Immature natural killer cell (primary cell): ENCODE measurements around the gene LRRC74A. TPM values are rescaled to one million over a fixed set of nuclear protein-coding genes. Genes with fewer than 3 reads are reported as not detected.

Experiments
- DNase-seq, 3 donors: peaks; one replicate each; pipeline ENCODE4 v3.0.0; 2022; ENCODE audit warnings: mixed read lengths in 1 of 3
- H3K27ac Mint-ChIP-seq, 6 donors: one replicate each; pipeline ENCODE4 v1.8.0; 2020; ENCODE audit warnings: mixed read lengths in 6 of 6, mild to moderate bottlenecking in 5 of 6, inconsistent platforms in 4 of 6, moderate library complexity in 3 of 6
- H3K27me3 Mint-ChIP-seq, 3 donors: one replicate each; pipeline ENCODE4 v1.8.0; 2020 to 2021; ENCODE audit warnings: low read depth in 3 of 3, mild to moderate bottlenecking in 3 of 3, mixed read lengths in 3 of 3, moderate library complexity in 3 of 3, inconsistent platforms in 1 of 3
- H3K36me3 Mint-ChIP-seq, 3 donors: one replicate each; pipeline ENCODE4 v1.8.0; 2020; ENCODE audit warnings: mixed read lengths in 3 of 3, inconsistent platforms in 2 of 3, mild to moderate bottlenecking in 2 of 3
- H3K4me1 Mint-ChIP-seq, 2 donors: one replicate each; pipeline ENCODE4 v1.8.0; 2020; ENCODE audit warnings: inconsistent platforms in 2 of 2, mild to moderate bottlenecking in 2 of 2, mixed read lengths in 2 of 2, moderate library complexity in 1 of 2
- H3K4me3 Mint-ChIP-seq, 5 donors: one replicate each; pipeline ENCODE4 v1.8.0; 2020; ENCODE audit warnings: mild to moderate bottlenecking in 5 of 5, mixed read lengths in 5 of 5, inconsistent platforms in 3 of 5, moderate library complexity in 3 of 5
- H3K9me3 Mint-ChIP-seq, 6 donors: one replicate each; pipeline ENCODE4 v1.8.0; 2020; ENCODE audit warnings: mild to moderate bottlenecking in 6 of 6, mixed read lengths in 6 of 6, inconsistent platforms in 4 of 6, moderate library complexity in 3 of 6
- polyA plus RNA-seq, 3 donors: library from polyadenylated mRNA; unstranded; fragments of 300-500 nt; fragmentation: Illumina TruSeq; gene quantifications; one replicate each; pipeline ENCODE4 v1.2.3, GENCODE V29; 2021

Gene LRRC74A
- polyA plus RNA-seq, 3 donors from 2014 or later: not detected

DNA sequence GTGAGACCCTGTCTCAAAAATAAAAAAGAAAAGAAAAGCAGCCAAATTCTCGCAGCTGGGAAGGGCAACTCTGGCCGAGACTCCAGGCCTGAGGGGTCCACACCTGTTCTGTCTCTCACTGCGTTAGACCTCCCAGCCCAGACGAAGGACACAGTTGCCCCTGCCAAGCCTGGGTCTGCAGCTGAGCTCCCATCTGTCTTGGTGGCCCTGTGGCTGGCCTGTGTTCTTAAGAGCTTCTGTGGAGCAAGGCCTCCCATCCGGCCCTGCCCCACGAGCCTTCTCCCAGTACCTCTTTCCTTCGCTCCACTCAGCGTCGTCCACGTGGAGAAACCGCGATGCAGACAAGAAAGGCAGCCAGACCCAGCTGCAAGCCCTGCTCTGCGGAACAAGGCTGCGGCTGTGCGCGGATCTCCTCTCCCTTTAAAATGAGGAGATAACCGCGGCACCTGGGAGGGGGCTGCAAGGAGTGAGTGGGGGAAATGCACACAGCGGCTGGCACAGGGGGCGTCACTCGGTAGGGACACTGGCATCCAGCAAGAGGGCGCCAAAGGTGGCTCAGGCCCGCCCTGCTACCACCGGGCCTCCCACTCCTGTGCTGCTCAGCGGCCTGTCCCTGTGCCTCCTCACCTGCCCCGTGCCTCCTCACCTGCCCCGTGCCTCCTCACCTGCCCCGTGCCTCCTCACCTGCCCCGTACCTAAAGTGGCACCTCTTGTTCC is 42.4 kb downstream of the LRRC74A start:
- Mint-ChIP-seq H3K27ac (no peak overlapping the region), H3K4me3 (no peak overlapping the region)

DNA sequence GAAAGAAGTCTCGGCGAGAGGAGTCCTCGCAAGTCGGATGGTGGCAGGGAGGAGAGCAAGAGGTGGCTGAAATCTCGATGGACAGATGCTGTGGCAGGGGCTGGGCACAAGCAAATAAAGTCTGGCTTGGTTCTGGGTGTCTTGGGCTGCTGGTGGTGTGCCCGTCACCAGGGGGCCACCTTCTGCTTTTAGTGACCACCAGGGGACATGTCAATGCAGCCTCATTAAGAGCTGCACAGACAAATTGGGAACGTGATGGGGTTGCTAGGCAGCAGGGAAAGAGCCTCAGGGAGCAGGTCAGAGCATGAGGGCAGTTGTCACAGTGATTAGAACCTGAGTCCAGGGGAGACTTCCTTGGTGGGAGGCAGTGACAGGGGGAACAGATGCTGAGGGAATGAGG is 44.0 kb downstream of the LRRC74A start:
- no peak for DNase-seq
- Mint-ChIP-seq H3K27ac (no peak overlapping the region), H3K4me1 (peaks cover 8% of the 10 kb centered on the region in 2 donors), H3K9me3 (no peaks in the 10 kb centered on the region), H3K27me3 (peaks cover 1 to 3% (median 2%) of the 10 kb centered on the region in 3 donors), H3K4me3 (no peak overlapping the region), H3K36me3 (no peaks in the 10 kb centered on the region)

More for the DNA sequence above, 42.4 kb downstream of the LRRC74A start:
- peaks cover 2 to 4% (median 3%) of the 10 kb centered on the region in 3 donors for H3K27me3 Mint-ChIP-seq
- H3K4me1 Mint-ChIP-seq: peaks cover 8 to 10% of the 10 kb centered on the region in 2 donors
- no peaks in the 10 kb centered on the region for H3K36me3 Mint-ChIP-seq
- DNase-seq: no peak
- no peaks in the 10 kb centered on the region for H3K9me3 Mint-ChIP-seq

DNA sequence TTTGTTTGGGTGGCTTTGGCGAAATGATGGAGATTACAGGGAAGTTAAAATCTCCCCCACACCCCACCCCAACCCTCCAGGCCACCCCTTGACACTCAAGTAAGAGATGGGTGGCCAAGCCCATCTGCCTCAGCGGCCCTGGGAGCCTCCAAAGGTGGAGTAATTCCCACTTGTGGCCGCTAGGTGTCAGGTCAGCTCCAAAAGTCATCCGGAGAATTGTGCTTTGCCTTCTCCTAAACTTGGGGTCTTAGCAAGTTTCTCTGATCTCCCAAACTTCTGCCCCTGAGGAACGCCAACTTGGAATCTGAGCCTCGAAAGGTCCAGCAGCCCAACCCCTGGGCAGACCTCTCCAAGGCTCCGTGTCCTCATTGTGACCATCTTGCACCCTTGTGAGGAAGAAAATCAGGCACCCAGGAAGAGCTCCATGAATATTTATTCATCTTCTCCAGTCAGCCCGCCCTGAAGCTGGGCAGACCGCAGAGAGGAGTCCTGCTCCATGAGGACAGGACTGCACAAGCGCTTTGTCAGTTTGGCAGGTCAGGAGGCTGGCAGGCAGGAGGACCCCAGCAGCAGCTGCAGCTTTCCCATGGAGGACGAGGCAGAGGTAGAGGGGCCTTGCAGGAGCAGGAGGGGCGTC is 46.7 kb downstream of the LRRC74A start:
- Mint-ChIP-seq H3K36me3 (no peaks in the 10 kb centered on the region), H3K4me1 (peaks cover 1% of the 10 kb centered on the region in 2 donors), H3K27ac (no peak overlapping the region), H3K9me3 (no peaks in the 10 kb centered on the region), H3K4me3 (no peak overlapping the region), H3K27me3 (peaks cover 2 to 4% (median 3%) of the 10 kb centered on the region in 3 donors)
- peak; percentile 41 to 60 (median 55) for DNase-seq

DNA sequence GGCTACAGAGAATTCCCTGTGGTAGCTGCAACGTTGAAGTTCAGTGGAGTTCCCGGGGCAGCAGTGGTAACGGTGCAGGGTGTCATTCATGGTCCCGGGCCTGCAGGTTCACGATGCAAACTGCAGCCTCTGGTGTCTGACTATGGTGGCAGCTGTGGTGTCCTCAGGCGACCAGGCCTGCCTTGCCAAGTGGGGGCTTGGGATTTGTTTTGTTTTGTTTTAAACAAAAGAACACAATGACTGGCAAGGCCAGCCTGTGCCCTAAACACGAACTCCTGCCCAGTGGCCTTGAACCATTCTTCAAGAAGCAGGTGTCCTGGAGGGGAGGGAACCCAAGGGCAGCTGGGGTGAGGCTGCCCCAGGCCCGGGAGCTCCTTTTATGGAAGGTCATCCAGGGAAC is 48.5 kb downstream of the LRRC74A start:
- H3K27me3 Mint-ChIP-seq: peaks cover 3 to 6% (median 3%) of the 10 kb centered on the region in 3 donors
- H3K4me1 Mint-ChIP-seq: no peaks in the 10 kb centered on the region
- no peak overlapping the region for H3K4me3 Mint-ChIP-seq
- no peaks in the 10 kb centered on the region for H3K36me3 Mint-ChIP-seq
- H3K27ac Mint-ChIP-seq: no peak overlapping the region
- no peak for DNase-seq
- no peaks in the 10 kb centered on the region for H3K9me3 Mint-ChIP-seq

DNA sequence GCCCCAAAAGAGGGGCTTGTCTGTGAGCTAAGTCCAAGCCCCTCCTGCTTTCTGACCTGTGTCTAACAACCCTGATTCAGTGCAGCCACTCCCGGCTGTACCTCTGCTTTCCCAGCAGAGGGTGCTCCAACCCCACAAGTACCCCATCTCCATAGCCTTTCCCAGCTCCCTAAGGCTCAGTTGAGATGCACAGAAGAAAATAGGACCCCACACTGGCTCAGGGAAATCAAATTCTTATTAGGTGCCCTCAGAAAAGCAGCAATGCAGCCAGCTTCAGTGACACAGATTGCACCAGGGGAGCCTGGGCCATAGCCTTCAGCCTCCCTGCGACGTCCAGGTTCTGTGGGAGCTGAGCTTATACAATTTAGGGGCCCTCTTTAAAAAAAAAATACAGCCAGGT is 49.9 kb downstream of the LRRC74A start:
- H3K27me3 Mint-ChIP-seq: peaks cover 3 to 6% (median 3%) of the 10 kb centered on the region in 3 donors
- H3K27ac Mint-ChIP-seq: no peak overlapping the region

DNA sequence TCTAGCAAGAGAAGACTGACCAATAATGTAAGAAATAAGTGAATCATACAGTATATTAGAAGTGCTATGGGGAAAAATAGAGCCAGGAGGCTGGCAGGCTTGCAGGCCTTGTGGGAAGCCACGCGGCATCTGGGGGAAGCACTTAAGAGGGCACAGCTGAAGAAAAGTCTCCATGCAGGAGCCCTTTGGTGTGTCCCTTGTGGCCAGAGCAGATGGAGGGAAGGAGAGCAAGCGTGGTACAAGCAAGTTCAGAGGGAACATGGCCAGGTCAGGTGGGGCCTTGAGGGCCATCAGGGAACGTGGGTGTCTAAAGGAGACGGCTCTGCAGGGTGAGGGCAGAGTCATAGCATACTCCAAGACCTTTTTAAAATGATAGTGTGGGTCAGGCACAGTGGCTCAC is 51.7 kb downstream of the LRRC74A start:
- DNase-seq: no peak
- H3K27me3 Mint-ChIP-seq: peaks cover 0 to 6% (median 3%) of the 10 kb centered on the region in 3 donors
- no peak overlapping the region for H3K27ac Mint-ChIP-seq
- no peaks in the 10 kb centered on the region for H3K9me3 Mint-ChIP-seq
- H3K36me3 Mint-ChIP-seq: no peaks in the 10 kb centered on the region
- no peaks in the 10 kb centered on the region for H3K4me1 Mint-ChIP-seq
- no peak overlapping the region for H3K4me3 Mint-ChIP-seq

More for the DNA sequence above, 49.9 kb downstream of the LRRC74A start:
- Mint-ChIP-seq H3K9me3 (no peaks in the 10 kb centered on the region), H3K36me3 (no peaks in the 10 kb centered on the region), H3K4me1 (no peaks in the 10 kb centered on the region), H3K4me3 (no peak overlapping the region)
- DNase-seq: peak; percentile 42 to 50 (median 44)

DNA sequence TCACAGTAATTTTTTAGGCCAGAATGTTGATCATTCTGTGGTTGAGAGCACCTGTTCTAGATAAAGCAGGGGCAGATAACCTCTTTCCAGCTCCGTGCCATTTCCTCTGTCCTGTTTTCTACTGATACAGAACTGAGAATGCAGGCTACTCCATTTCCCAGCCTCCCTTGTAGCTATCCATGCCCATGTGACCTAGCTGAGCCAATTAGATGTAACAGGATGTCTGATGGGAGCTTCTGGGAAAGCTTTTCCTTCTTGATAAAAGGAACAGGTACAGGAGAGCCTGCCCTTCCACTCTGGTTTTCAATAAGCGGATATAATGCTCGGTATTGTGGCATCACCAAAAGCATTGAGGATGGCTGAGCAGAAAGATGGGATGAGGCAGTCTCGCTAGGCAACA is 54.2 kb downstream of the LRRC74A start:
- Mint-ChIP-seq H3K36me3 (no peaks in the 10 kb centered on the region), H3K27ac (no peak overlapping the region), H3K27me3 (peaks cover 0 to 6% (median 2%) of the 10 kb centered on the region in 3 donors), H3K4me3 (no peak overlapping the region), H3K9me3 (no peaks in the 10 kb centered on the region), H3K4me1 (no peaks in the 10 kb centered on the region)
- no peak for DNase-seq

DNA sequence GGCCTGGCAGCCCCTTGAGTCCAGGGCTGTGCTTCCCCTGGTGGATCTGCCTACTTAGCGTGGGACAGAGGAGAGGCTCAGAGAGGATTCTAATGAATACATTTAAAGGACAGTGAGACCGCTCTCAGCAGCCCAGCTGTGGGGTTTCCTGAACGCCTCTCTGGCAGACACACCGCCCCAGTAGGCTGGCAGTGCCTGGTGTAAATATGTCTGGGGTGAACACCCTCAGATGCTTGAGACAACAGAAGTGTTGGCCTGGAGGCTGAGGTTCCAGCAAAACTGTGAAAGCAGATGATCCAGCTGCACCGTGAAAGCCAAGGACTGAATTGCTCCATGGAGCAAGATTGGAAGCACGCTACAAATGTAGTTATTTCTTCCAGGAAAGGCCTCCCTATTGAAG is 55.1 kb downstream of the LRRC74A start:
- H3K36me3 Mint-ChIP-seq: no peaks in the 10 kb centered on the region
- H3K27me3 Mint-ChIP-seq: peaks cover 0 to 6% (median 0%) of the 10 kb centered on the region in 3 donors
- no peaks in the 10 kb centered on the region for H3K4me1 Mint-ChIP-seq
- H3K9me3 Mint-ChIP-seq: no peaks in the 10 kb centered on the region
- no peak overlapping the region for H3K27ac Mint-ChIP-seq
- DNase-seq: no peak
- H3K4me3 Mint-ChIP-seq: no peak overlapping the region

DNA sequence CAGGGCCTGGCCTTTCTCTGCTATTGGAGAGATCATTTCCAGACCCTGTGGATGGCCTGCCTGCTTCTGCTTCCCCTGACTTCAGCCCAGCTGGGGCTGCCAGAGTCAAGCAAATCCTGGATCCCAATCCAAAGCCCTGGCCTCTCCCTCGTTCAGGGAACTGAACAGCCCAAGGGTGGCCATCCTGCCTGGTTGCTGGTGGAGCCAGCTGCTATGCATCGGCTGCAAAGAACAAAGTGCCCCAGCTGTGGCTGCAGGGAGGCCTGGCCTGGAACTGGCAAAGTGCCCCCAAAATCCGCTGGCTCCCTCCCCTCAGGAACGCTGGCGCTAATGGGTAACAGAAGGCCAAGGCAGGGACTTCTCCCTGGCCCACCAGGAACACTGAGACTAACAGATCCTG is 56.4 kb downstream of the LRRC74A start:
- Mint-ChIP-seq H3K36me3 (no peaks in the 10 kb centered on the region), H3K27me3 (peaks cover 0 to 6% (median 0%) of the 10 kb centered on the region in 3 donors), H3K4me3 (no peak overlapping the region), H3K9me3 (no peaks in the 10 kb centered on the region), H3K27ac (no peak overlapping the region), H3K4me1 (no peaks in the 10 kb centered on the region)
- DNase-seq: no peak

DNA sequence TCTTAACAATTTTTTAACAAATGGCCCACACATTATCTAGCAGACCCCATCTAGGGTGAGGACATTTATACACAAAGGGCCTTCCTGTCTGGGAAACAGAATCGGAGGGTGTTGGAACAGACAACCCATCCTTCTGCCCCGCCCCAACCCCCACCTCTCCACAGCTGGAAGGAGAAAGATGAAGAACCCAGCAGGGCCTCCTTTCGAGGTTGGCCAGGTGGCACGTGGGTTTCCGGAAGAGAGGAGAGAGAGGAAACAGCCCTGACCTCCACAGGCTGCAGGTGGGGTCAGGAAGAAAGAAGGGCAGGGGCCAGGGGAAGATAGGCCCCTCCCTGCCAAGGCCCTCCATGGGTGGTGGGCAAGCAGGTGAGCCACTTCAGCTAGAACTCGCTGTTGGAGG is 57.2 kb downstream of the LRRC74A start:
- H3K36me3 Mint-ChIP-seq: no peaks in the 10 kb centered on the region
- no peak for DNase-seq
- no peak overlapping the region for H3K27ac Mint-ChIP-seq
- peaks cover 0 to 8% (median 0%) of the 10 kb centered on the region in 3 donors for H3K27me3 Mint-ChIP-seq
- H3K4me3 Mint-ChIP-seq: no peak overlapping the region
- H3K9me3 Mint-ChIP-seq: no peaks in the 10 kb centered on the region
- H3K4me1 Mint-ChIP-seq: no peaks in the 10 kb centered on the region

DNA sequence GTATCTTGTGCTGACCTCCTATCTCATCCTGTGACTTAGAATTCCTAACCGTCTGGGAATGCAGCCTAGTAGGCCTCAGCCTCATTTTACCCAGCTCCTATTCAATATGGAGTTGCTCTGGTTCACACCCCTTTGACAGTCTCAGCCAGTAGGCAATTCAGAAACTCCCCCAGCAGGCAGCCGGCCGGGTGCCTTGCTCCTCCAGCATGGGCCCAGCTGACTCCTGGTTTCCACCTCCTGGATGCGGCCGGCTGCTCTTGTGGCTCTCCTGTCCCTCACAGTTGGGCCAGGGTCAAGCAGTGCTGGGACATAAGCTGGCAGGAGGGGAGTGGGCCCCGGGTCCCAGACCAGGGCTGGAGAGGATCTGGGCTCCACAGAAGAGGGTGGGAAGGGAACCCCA is 58.2 kb downstream of the LRRC74A start:
- H3K36me3 Mint-ChIP-seq: no peaks in the 10 kb centered on the region
- no peak overlapping the region for H3K4me3 Mint-ChIP-seq
- no peaks in the 10 kb centered on the region for H3K9me3 Mint-ChIP-seq
- H3K4me1 Mint-ChIP-seq: no peaks in the 10 kb centered on the region
- DNase-seq: no peak
- H3K27me3 Mint-ChIP-seq: peaks cover 0 to 2% (median 0%) of the 10 kb centered on the region in 3 donors
- no peak overlapping the region for H3K27ac Mint-ChIP-seq

DNA sequence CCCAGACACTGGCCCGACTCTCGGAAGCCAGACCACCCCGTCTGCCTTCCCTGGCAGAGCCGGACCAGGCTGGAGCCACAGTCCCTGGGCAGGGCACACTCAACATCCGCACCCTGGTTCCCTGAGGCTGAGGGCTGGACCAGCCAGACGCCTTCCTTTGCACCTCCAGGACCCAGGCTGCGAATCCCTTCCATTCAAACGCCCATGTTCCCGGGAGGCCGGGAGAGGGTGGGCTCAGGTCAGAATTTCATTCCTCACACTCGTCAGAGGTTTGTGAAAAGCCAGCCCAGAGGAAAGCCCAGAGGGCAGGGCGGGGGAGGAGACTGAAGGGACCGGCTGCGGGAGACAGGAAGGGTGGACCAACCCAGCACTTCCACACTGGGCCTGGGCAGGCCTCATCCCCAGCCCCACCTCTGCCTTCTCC is 58.7 kb downstream of the LRRC74A start:
- Mint-ChIP-seq H3K4me3 (no peak overlapping the region), H3K9me3 (no peaks in the 10 kb centered on the region)

DNA sequence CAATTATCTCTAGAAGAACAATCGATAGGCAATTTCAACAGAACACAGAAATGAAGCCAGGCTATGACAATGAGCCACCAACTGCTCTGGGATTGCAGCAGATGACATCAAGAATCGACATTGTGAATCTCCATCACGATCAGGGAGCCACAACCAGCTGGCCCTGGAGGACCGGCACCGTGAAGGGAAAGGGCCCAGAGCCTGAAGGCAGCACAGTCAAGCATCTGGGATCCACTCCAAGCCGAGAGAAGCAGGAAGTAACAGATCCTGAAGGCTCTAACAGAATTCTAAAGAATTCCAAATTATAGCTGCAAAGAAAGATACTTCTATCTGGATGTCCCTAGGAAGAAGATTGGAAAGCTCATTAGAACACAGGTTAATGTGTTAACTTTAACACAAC is 61.0 kb downstream of the LRRC74A start:
- no peak overlapping the region for H3K4me3 Mint-ChIP-seq
- no peaks in the 10 kb centered on the region for H3K36me3 Mint-ChIP-seq
- no peaks in the 10 kb centered on the region for H3K9me3 Mint-ChIP-seq
- DNase-seq: no peak
- H3K27ac Mint-ChIP-seq: no peak overlapping the region
- H3K4me1 Mint-ChIP-seq: no peaks in the 10 kb centered on the region
- H3K27me3 Mint-ChIP-seq: peaks cover 1 to 2% (median 1%) of the 10 kb centered on the region in 3 donors

More for the DNA sequence above, 58.7 kb downstream of the LRRC74A start:
- no peak for DNase-seq
- Mint-ChIP-seq H3K27ac (no peak overlapping the region), H3K27me3 (peaks cover 0 to 2% (median 0%) of the 10 kb centered on the region in 3 donors), H3K4me1 (no peaks in the 10 kb centered on the region), H3K36me3 (no peaks in the 10 kb centered on the region)

DNA sequence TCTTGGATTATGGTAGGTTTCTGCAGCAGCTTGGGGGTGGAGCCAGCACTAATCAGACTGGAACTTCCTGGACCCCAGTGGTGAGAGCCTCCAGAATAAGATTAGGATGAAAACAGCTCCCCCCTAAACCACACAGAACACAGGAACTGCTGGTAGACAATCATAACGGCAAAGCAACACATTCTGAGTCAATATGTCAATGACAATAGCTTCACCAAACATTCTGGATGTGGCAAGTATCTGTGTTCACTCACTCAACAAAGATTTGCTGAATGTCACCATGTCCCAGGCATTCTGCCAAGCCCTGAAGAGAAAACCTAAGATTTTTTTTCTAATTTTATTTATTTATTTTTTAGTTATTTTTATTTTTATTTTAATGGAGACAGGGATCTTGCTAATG is 65.2 kb downstream of the LRRC74A start:
- H3K27me3 Mint-ChIP-seq: peaks cover 1 to 7% (median 1%) of the 10 kb centered on the region in 3 donors
- H3K36me3 Mint-ChIP-seq: peaks cover 0 to 4% (median 4%) of the 10 kb centered on the region in 3 donors
- H3K4me3 Mint-ChIP-seq: no peak overlapping the region
- H3K4me1 Mint-ChIP-seq: no peaks in the 10 kb centered on the region
- DNase-seq: no peak
- H3K9me3 Mint-ChIP-seq: peaks cover 0 to 4% (median 0%) of the 10 kb centered on the region in 6 donors
- no peak overlapping the region for H3K27ac Mint-ChIP-seq
